Measurements from ENCODE around the gene MYRIP. TPM values are rescaled to one million over a fixed set of nuclear protein-coding genes. Genes with fewer than 3 reads are reported as not detected.

Gene MYRIP
- total RNA-seq, 1 donor from 2014 or later, result 5.9 TPM

GRCh38 chr3:40192628-40193027, 383.2 kb downstream of the MYRIP start:
- Histone ChIP-seq H3K27ac (no peak overlapping the region), H3K4me1 (no peaks in the 10 kb centered on the region), H3K36me3 (no peaks in the 10 kb centered on the region), H3K9me3 (no peaks in the 10 kb centered on the region), H3K4me3 (no peak overlapping the region), H3K27me3 (no peaks in the 10 kb centered on the region)
- intact Hi-C loops (cut with DNase I), result loop anchor here (5.0 kb wide), 1 partner anchor 125 kb away; no protein-coding TSS in a partner anchor
- DNase-seq (no peak), ATAC-seq (no peak)
- no peak for TF ChIP-seq CTCF (IDR thresholded peaks at IDR 0.05)

GRCh38 chr3:40196966-40197365, 387.6 kb downstream of the MYRIP start:
- Histone ChIP-seq H3K4me1 (no peaks in the 10 kb centered on the region), H3K4me3 (no peak overlapping the region), H3K27ac (no peak overlapping the region), H3K27me3 (no peaks in the 10 kb centered on the region), H3K9me3 (no peaks in the 10 kb centered on the region), H3K36me3 (no peaks in the 10 kb centered on the region)
- intact Hi-C loops (cut with DNase I), result no loop called here
- TF ChIP-seq CTCF (IDR thresholded peaks at IDR 0.05), result no peak
- no peak for ATAC-seq
- DNase-seq, result no peak

GRCh38 chr3:40200692-40201316, 391.4 kb downstream of the MYRIP start:
- TF ChIP-seq CTCF (IDR thresholded peaks at IDR 0.05), result no peak
- H3K27me3 ChIP-seq, result no peaks in the 10 kb centered on the region
- H3K27ac ChIP-seq, result no peak overlapping the region
- no peak for ATAC-seq
- H3K4me3 ChIP-seq, result no peak overlapping the region
- no peaks in the 10 kb centered on the region for H3K36me3 ChIP-seq
- H3K4me1 ChIP-seq, result no peaks in the 10 kb centered on the region
- no peak for DNase-seq
- H3K9me3 ChIP-seq, result no peaks in the 10 kb centered on the region
- intact Hi-C loops (cut with DNase I), result no loop called here

- no peaks in the 10 kb centered on the region for H3K27me3 ChIP-seq
- no peaks in the 10 kb centered on the region for H3K36me3 ChIP-seq
- TF ChIP-seq CTCF (IDR thresholded peaks at IDR 0.05), result no peak
Observed at GRCh38 chr3:40201770-40202169, 392.4 kb downstream of the MYRIP start.

GRCh38 chr3:40206522-40206921, 397.1 kb downstream of the MYRIP start:
- ATAC-seq (no peak), DNase-seq (no peak)
- no peak overlapping the region for H3K4me3 ChIP-seq
- intact Hi-C loops (cut with DNase I), result no loop called here
- no peaks in the 10 kb centered on the region for H3K36me3 ChIP-seq
- H3K27ac ChIP-seq, result no peak overlapping the region
- TF ChIP-seq CTCF (IDR thresholded peaks at IDR 0.05), result no peak
- no peaks in the 10 kb centered on the region for H3K9me3 ChIP-seq
- H3K27me3 ChIP-seq, result no peaks in the 10 kb centered on the region
- no peaks in the 10 kb centered on the region for H3K4me1 ChIP-seq

More at GRCh38 chr3:40201770-40202169, 392.4 kb downstream of the MYRIP start:
- Histone ChIP-seq H3K9me3 (no peaks in the 10 kb centered on the region), H3K4me1 (no peaks in the 10 kb centered on the region), H3K27ac (no peak overlapping the region), H3K4me3 (no peak overlapping the region)
- ATAC-seq (no peak), DNase-seq (no peak)
- intact Hi-C loops (cut with DNase I), result no loop called here

GRCh38 chr3:40207796-40208195, 398.4 kb downstream of the MYRIP start:
- Histone ChIP-seq H3K27ac (no peak overlapping the region), H3K9me3 (no peaks in the 10 kb centered on the region), H3K36me3 (no peaks in the 10 kb centered on the region), H3K4me1 (no peaks in the 10 kb centered on the region), H3K4me3 (no peak overlapping the region), H3K27me3 (no peaks in the 10 kb centered on the region)
- TF ChIP-seq CTCF (IDR thresholded peaks at IDR 0.05), result no peak
- no peak for DNase-seq
- intact Hi-C loops (cut with DNase I), result no loop called here
- ATAC-seq, result no peak

Data from upper lobe of right lung (tissue), 1 donor.